GM18505 (cell line): Measurements from ENCODE around the gene IRGC.
"Not testable (repeated sequence)": the region's sequence is repeated elsewhere in the genome, so short reads cannot be mapped to it uniquely, and the experiment has no call there.

Experiments
- ATAC-seq: cut with Tn5 transposase; IDR thresholded peaks from one replicate; pipeline ENCODE4 v1.9.1; 2021; ENCODE audit not compliant: unreplicated experiment
- POLR2A ChIP-seq: IDR thresholded peaks from 4 replicates; pipeline ENCODE4 v1.6.1; 2011; ENCODE audit warnings: borderline replicate concordance; ENCODE audit not compliant: insufficient read depth, insufficient read length; ENCODE audit errors: extremely low read depth

The IRGC gene, protein sequence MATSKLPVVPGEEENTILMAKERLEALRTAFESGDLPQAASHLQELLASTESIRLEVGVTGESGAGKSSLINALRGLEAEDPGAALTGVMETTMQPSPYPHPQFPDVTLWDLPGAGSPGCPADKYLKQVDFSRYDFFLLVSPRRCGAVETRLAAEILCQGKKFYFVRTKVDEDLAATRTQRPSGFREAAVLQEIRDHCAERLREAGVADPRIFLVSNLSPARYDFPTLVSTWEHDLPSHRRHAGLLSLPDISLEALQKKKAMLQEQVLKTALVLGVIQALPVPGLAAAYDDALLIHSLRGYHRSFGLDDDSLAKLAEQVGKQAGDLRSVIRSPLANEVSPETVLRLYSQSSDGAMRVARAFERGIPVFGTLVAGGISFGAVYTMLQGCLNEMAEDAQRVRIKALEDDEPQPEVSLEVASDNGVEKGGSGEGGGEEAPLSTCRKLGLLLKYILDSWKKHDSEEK

DNA sequence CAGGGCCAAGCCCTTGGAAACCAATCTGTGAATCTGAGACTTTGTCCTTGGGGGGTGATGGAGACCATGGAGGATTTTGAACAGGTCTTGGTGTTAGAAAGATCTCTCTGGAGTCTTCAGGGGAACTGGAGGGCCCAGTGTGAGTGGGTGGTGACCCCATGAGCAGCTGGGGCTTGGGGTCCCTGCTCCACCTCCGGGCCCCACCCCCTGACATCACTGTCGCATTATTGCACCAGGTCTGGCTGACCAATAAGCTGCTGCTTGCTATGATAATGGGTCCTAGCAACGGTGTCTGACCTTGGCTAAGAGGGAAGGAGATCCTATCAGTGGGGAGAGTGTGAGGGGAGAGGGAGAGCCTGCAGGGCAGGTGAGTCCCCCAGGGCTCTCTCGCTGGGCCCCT is at the start of gene IRGC:
TSS of gene IRGC (plus strand) at position 301 of the 400 bp plus-strand sequence. CDS start 2,483 bp downstream, outside the sequence.
- no peak for ATAC-seq
- TF ChIP-seq POLR2A, result no peak

- no peak for ATAC-seq
- TF ChIP-seq POLR2A, result no peak
Measured at GRCh38 chr19:43667126-43667875, 48.6 kb upstream of the IRGC start.

GRCh38 chr19:43667876-43668405 is 47.9 kb upstream of the IRGC start:
- no peak for TF ChIP-seq POLR2A
- no peak for ATAC-seq

DNA sequence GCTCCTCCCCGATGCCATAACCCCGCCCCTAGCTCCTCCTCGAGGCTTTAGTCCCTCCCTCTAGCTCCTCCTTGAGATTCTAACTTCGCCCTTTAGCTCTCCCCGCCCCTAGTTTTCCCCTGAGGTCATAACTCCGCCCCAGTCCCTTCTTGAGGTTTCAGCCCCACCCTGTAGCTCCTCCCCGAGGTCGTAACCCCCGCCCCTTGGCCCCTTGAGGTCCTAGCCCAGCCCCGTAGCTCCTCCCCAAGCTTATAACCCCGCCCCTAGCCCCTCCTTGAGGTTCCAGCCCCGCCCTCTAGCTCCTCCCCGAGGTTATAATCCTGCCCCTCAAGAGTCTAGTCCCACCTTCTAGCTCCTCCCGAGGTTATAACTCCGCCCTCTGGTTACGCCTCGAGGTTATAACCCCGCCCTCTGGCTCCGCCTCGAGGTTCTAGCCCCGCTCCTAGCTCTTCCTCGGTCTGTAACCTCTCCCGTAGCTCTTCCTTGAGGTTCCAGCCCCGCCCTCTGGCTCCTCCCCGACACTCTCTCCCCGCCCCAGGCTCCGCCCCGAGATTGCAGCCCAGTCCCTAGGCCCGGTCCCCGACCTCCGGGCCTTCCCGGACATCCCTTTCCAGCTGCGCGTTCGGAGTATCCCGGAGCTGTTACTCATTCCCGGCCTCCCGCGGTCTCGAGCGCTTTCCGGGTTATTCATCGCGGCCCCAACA is 47.3 kb upstream of the IRGC start:
- peak; percentile 59 for TF ChIP-seq POLR2A
- ATAC-seq, result peak; percentile 81

GRCh38 chr19:43672061-43672679 is 43.7 kb upstream of the IRGC start:
- TF ChIP-seq POLR2A, result no peak

GRCh38 chr19:43673637-43674036 is 42.2 kb upstream of the IRGC start:
- ATAC-seq, result no peak
- no peak for TF ChIP-seq POLR2A

More at GRCh38 chr19:43672061-43672679, 43.7 kb upstream of the IRGC start:
- no peak for ATAC-seq

DNA sequence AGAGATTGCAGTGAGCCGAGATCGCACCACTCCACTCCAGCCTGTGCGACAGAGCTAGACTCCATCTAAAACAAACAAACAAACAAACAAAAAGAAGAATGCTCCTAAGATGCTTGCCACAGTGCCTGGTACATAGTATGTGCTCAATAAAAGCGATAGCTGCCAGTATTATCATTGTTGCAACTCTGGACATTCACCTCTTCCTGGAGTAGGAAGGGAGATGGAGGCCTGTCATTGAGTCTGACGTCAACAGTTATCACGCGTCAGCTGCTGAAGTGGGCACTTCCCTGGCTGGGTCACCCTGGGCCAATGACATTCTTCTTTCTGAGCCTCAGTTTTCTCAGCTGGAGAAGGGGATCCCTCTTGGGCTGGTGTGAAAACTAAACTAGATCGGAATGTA is 41.7 kb upstream of the IRGC start:
- TF ChIP-seq POLR2A, result no peak
- ATAC-seq, result no peak

- no peak for TF ChIP-seq POLR2A
- no peak for ATAC-seq
Measured at GRCh38 chr19:43674596-43674995, 41.3 kb upstream of the IRGC start.

DNA sequence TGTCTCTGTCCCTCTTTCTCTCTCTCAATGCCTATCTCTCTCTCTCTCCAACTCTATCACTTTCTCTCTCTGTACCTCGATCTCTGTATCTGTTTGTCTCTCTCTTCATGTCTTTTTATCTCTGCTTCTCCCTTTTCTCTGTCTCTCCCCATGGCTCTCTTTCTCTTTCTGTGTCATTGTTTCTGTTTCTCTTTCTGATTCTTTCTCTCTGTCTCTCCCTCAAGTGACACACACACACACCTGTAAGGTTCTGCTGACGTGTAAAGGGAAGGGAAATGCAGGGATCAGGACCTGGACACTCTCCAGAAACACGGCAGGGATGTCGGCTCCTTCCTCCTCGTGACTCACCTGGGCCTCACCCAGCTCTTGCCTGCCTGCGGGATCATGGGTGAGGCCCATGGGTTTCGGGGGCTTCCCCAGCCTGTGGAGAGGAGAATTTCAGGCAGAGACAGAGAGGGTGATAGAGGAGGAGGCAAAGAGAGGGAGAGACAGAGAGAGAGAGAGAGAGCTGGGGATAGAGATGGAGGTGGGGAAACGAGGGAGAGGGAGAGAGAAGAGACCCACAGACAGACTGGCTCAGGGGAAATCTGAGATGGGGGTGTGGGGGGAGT is 40.5 kb upstream of the IRGC start:
- ATAC-seq, result no peak
- no peak for TF ChIP-seq POLR2A

- ATAC-seq, result no peak
- TF ChIP-seq POLR2A, result no peak
Measured at GRCh38 chr19:43675906-43676305, 40.0 kb upstream of the IRGC start.

DNA sequence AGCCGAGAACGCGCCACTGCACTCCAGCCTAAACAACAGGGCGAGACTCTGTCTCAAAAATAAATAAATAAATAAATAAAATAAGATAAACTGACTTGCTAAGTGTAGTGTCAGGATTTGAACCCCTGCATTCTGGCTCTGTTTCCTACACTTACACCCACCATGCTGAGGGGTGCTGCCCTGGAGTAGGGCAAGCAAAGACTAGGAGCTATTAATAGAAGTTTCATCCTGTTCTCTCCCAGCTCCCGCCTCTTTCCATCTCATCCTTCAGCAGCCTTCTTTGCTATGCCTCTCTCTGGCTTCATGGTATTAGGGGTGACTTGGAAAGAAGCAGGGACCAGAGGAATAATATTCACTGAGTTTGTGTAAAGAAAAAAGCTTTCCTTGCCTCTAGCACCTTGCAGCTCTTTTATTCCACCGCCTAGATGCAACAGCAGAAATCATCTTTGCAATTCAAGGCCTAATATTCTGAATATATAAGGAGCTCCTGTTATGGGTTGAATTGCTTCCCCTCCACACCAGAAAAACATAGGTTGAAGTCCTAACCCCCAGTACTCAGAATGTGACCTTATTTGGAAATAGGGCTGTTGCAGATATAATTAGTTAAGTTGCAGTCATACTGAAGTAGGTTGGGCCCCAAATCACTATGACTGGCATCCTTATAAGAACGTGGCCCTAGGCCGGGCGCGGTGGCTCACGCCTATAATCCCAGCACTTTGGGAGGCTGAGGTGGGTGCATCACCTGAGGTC is 37.2 kb upstream of the IRGC start:
- TF ChIP-seq POLR2A, result no peak
- ATAC-seq, result no peak

DNA sequence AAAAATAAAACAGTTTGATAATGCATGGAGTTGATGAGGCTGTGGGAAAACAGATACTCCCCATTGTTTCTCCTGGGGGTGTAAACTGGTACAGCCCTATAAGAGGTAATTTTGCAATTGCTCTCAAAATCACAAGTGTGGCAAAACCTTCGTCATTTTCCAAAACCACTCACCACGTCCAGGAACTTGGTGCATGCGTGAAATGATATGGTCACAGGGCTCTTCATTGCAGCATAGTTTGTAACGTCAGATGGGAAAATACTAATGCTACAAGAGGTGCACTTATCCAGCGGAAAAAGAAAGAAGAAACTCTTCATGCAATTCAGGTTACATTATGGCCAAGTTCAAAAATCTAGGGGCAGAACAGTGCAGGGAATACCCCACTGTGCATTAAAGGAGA is 34.1 kb upstream of the IRGC start:
- TF ChIP-seq POLR2A, result no peak
- no peak for ATAC-seq

DNA sequence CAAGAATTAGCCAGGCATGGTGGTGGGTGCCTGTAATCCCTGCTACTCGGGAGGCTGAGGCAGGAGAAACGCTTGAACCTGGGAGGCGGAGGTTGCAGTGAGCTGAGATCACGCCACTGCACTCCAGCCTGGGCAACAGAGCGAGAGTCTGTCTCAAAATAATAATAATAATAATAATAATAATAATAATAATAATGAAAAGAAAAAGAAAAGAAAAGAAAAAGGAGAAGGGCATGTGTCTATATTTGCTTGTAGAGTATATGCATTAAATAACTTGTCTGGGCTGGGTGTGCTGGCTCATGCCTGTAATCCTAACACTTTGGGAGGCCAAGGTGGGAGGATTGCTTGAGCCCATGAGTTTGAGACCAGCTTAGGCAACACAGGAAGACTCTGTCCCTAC is 33.6 kb upstream of the IRGC start:
- not testable (repeated sequence) for ATAC-seq
